Fibroblast of pulmonary artery (primary cell): ENCODE measurements around the gene SAMM50.

Source experiments
- DNase-seq: peaks from one replicate; pipeline ENCODE4 v3.0.0-alpha.2; 2010; ENCODE audit warnings: low read depth
- H3K4me3 ChIP-seq: replicated peaks from 2 replicates; pipeline ENCODE4 v1.5.1; 2011; ENCODE audit warnings: low read depth, mild to moderate bottlenecking, control low read depth, low read length, moderate library complexity
- TF ChIP-seq, protein P1 (sequence below): IDR thresholded peaks from 2 replicates; pipeline ENCODE4 v1.5.1; 2011; ENCODE audit warnings: mild to moderate bottlenecking, control low read depth, low read length, inconsistent platforms; ENCODE audit errors: missing control alignments

Gene SAMM50

GRCh38 chr22:43994006-43994405 is 38.8 kb downstream of the SAMM50 start:
- TF ChIP-seq, protein P1, sequence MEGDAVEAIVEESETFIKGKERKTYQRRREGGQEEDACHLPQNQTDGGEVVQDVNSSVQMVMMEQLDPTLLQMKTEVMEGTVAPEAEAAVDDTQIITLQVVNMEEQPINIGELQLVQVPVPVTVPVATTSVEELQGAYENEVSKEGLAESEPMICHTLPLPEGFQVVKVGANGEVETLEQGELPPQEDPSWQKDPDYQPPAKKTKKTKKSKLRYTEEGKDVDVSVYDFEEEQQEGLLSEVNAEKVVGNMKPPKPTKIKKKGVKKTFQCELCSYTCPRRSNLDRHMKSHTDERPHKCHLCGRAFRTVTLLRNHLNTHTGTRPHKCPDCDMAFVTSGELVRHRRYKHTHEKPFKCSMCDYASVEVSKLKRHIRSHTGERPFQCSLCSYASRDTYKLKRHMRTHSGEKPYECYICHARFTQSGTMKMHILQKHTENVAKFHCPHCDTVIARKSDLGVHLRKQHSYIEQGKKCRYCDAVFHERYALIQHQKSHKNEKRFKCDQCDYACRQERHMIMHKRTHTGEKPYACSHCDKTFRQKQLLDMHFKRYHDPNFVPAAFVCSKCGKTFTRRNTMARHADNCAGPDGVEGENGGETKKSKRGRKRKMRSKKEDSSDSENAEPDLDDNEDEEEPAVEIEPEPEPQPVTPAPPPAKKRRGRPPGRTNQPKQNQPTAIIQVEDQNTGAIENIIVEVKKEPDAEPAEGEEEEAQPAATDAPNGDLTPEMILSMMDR: no peak
- DNase-seq: no peak
- no peak overlapping the region for H3K4me3 ChIP-seq

DNA sequence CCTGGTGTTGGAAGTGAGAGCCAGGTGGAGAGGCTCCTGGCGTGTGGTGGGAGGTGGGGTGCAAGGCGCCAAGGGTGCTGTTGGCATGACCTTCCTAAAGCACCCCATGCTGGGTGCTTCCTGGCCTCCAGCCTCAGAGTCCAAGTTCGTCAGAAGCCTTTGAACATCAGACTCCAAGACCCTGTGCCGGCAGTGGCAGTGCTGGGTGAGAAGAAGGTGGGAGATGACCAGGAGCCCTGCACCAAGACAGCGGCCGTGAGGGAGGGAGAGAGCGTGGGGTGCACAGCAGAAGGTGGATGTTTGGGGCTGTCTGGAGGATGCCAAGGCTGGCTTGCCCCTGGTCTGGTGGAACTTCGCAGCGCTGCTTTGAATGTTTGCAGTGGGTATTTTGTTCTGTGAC is 39.2 kb downstream of the SAMM50 start:
- no peak for DNase-seq
- TF ChIP-seq, protein P1: no peak
- H3K4me3 ChIP-seq: no peak overlapping the region

DNA sequence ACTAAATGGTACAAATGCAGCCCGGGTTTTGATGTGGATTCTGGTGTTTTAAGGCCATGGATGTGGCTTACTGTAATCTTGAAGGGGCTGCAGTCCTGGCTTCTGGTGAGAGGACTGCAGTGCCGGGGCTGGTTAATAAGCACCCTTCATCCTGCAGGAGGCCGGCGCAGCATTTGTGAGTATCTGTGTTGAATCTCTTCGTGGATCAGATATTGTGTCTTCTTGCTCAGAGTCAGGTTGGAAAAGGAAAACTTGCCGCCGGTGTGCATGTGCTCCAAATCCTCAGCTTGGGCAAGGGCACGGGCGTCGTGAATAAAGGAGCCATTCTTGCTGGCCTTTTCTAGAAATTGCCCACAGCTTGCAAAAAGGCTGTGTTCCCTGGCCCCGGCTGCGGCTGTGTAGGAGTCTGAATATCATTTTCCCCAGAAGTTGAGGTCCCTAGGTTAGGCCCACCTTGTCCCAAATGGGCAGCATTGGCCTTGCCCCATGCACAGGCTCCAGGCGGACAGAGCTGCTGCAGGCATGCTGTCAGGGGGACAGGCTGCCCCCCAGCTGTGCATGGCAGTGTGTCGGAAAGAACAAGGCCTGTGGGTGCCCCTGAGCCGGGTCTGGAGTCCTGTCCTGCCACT is 39.9 kb downstream of the SAMM50 start:
- TF ChIP-seq, protein P1: no peak
- H3K4me3 ChIP-seq: no peak overlapping the region
- DNase-seq: no peak

GRCh38 chr22:43995798-43996169 is 40.5 kb downstream of the SAMM50 start:
- TF ChIP-seq, protein P1: no peak

GRCh38 chr22:43996170-43996980 is 41.1 kb downstream of the SAMM50 start:
- H3K4me3 ChIP-seq: no peak overlapping the region
- TF ChIP-seq, protein P1: no peak
- DNase-seq: no peak

More at GRCh38 chr22:43995798-43996169, 40.5 kb downstream of the SAMM50 start:
- H3K4me3 ChIP-seq: no peak overlapping the region
- no peak for DNase-seq

DNA sequence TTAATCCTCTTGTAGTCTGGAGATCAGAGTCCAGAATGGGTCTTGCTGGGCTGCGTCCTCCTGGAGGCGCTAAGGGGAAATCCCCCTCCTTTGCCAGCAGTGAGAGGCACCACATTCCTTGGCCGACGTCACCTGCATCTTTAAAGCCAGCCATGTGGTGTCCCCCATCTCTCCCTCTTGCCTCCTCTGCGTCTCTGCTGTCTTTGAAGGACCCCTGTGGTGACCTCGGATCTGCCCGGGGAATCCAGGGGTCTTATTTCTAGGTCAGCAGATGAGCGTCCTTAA is 41.7 kb downstream of the SAMM50 start:
- DNase-seq: no peak
- no peak overlapping the region for H3K4me3 ChIP-seq
- TF ChIP-seq, protein P1: no peak
